NCI-H2029 (cell line): ENCODE data around the gene TNFSF15.

ENCODE experiments used
- DNase-seq: peaks from one replicate; lab custom pipeline; 2025; lab: John Stamatoyannopoulos, UW

Gene TNFSF15

DNA sequence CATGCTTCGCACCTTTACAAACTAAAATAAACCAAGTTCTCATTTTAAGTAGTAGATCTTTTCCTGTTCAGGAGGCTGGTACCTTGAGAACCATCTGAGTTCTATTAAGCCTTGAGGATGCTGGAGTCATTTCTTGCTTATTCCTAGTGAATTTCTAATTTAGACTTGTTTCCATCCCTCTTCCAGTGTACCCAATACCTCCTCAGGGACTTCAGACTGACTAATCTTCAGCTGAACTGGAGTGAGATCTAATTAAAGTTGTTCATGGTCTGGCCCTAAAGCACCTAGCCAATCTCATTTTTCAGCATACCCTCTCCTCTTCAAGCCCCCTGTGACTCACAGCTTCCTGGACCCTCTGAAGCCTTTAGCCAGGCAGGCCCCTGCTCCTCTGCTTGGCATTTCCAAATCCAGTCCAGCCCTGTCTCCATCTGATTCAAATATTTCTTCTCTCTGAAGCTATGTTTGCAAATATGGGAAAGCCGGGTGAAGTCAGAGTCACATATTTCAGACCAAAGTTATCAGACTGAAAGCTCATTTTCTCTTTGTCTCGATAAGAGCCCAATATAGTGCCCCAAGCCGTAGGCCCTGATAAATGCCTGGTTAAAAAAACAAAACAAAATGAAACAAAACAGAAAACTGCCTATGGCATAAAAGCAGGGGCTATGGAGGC, 19.4 kb upstream of the TNFSF15 start:
- no peak for DNase-seq

DNA sequence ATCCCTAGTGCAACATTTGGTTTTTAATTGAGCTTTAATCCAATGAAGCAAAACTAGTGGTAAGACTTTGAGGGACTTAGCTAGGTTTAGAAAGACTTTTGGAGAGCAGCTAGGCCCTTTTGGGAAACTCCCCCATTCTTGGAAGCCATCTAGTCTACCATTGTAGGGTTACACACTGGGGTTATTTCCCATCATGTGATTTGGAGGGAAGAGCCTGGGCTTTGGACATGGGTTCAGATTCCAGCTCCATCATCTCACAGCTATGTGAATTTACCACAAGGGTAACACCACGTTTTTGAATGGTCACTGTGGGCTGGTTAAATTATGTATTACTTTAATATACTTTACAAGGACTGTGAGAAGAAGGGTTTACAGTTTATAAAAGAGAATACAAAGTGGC, 18.3 kb upstream of the TNFSF15 start:
- no peak for DNase-seq

DNA sequence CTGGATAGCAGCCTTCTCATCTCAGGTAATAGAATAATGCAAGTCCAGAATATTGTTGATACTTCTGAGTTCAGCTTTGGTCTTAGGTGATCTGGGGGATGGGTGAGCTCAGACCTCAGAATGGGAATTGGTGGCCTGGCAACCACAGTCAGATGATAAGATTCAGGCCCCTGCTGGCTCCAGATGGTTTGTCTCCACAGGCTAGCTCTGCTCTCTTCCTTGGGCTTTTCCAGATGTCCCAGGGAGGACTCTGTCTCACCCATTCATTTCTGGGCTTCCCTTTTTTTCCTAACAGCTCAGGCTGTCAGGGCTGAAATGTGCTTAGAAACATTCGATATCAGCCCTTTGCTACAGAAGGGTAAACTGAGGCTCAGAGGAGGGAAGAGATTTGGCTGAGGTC, 17.6 kb upstream of the TNFSF15 start:
- no peak for DNase-seq

DNA sequence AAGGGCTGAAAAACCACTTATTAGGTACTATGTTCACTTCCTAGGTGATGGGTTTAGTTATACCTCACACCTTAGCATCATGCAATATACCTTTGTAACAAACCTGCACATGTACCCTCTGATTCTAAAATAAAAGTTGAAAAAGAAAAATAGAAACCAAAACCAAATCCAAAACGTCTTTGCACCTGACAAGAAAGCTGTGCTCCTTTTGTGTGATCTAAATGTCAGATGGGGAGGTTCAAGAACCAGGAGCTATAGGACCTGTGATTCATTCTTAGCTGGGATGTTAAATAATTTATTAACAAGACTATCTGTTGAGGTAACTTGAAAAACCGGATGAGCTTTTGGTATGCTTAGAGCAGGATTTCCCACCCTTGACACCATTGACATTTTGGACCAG, 16.9 kb upstream of the TNFSF15 start:
- DNase-seq: no peak

DNA sequence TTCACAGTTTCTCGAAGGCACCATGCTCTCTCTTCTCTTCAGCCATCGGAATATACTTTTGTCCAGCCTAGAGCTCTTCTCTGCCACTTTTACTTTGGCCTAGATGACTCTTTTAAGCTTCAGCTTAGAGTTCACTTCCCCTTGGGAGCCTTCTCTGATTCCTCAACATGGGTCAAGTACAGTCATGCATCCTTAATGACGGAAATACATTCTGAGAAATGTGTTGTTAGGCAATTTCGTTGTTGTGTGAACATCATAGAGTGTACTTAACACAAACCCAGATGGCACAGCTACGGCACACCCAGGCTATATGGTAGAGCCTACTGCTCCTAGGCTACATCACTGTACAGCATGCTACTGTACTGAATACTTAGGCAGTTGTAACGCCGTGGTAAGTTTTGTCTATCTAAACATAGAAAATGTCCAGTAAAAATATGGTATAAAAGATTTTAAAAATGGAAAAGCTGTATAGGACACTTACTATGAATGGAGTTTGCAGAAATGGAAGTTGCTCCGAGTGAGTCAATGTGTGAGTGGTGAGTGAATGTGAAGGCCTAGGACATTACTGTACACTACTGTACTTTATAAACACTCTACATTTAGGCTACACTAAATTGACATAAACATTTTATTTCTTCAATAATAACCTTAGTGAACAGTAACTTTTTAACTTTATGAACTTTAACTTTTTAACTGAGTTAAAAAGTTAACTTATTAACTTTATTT, 15.1 kb upstream of the TNFSF15 start:
- no peak for DNase-seq

DNA sequence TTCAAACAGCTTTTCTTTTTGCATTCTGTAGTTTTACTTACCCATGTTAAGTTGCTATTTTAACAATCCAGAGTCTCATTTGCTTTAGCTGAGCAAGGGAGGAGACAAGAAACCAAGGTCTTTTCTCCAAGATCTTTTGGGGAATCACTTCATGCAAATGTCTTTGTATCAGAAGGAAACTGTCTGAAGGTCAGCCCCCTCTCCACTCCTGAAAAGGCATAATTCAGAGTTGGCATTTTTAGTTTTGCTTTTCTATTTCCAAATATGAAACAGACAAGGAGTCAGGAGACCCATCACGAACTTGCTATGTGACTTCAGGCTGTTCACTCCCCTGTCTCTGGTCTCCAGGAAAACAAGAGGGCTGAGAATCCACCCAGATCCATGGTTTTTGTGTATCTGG, 12.3 kb upstream of the TNFSF15 start:
- DNase-seq: no peak

DNA sequence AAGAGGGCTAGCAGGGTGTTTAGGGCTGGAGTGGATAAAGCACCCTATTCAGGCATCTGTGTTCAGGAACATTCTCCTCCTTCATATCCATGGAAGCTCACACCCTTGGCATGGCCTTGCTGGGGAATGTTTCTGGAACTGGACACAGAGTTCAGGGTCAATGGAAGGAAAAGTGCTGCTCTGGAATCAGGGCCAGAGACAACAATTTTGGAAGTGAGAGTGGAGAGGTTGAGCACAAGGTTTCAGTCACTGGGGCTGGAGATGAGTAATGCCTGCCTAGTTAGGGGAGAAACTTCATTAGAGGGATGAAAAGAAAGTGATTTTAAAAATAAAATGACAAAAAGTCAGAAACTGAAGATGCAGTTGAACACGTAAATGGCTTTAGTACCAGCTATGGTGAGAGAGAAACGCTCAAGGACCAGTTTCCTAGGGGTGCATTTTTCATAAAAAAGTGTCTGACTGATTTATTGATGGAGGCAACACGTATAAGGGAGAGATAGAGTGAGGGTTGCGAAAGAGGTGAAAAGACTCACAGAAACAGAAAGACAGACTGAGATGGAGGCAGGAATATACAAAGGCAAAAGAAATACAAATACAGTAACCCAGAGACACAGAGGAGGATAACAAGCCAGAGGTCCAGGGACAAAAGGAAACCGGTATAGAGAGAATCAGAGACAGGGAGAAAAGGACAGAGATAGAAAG, 8.0 kb upstream of the TNFSF15 start:
- DNase-seq: no peak

DNA sequence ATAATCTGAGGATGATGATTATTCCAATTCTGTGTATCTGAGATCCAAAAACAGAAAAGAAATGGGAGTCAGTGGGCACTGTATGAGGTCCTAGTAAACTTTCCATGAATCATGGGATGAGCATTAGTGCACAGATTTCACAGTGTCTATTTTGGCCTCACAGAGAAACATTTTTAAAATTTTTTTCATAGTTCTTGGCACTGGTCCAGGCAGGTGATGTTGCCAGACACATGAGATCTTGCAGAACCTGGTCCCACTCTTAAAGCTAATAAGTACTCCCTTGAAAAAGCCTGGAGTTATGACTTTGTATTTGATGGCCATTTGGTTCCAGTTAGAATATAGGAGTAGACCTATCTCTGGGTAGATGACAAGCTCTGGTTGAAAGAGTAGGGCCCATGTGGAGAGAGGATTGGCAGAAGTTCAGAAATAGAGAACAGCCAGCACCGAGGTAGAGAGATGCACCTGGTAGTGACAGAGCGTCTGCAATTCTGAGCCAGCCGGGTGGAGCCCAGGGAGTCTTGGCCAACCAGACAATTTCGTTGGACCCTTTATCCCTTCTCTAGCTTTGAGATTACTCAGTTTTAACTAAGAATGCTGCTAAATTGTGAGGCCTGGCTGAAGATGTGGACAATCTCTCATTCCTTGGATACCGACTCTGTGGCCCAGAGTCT, 6.3 kb upstream of the TNFSF15 start:
- no peak for DNase-seq

DNA sequence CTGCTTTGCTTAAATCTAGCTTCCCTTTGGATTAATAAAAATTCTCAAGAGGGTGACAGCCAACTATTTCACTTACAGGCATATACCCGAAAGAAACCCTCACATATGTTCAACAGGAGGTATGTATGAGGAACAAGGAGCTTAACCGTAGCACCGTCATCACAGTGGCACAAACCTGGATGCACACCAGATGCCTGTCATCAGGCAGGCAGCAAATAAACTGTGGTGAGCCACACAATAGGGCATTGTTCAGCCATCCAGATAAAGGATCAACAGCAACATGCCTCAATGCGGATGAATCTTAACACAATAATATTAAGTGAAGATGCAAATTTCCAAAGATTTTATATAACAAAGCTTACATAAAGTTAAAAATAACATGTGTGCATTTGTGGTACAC, 5.5 kb upstream of the TNFSF15 start:
- no peak for DNase-seq

DNA sequence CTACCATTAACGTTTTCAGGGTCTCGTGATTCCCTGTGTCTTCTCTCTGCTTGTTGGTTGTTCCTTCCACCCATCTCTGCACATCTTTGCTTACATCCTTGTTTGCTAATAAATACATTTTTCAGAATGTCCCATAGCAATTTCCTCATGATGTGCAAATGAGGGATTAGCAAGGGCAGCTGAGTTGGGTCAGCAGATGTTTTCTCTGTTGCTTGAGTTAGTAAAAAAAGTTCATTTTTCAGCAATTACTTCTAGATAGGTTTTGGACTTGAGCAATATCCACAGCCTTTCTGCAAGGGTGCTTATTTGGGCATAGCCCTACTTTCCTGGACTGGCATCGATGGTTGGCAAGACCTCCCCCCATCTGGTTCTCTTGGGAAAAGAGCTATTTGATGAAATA, 4.8 kb upstream of the TNFSF15 start:
- no peak for DNase-seq

DNA sequence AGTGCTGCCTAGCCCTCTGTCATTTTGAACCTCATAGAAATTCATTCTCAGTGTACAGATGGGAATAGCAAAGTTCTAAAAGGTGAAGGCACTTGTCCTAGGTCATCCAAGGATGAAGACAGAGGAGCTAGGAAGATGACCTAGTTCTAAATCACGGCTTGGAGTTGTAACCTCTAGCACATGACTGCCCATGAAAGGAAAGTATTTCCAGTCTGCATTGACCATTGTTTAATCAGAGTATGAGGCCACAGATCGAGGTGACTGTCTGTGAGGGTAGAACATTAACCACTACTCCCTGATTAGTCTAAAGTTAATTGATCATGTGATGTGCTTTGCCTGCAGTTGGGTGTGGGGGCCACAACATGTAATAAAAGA, 674 bp upstream of the TNFSF15 start:
- no peak for DNase-seq

DNA sequence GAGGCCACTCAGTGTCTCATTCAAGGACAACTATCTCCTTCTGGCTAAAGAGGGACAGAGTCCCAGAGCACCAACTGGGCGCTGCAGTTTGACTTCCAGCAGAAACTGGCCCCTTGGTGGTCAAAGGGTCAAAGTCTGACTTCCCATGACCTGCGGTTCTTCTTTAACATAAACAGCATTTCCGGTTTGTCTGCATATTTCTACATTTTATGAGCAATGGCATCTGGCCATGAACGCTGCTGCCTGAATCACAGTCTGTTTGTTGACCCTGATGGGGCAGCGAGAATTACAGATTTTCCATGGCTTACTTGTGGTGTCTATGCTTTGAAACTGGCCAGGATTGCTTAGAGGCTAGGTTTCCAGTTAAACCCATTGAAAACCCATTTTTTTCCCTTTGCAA, 1.3 kb downstream of the TNFSF15 start:
- DNase-seq: no peak

DNA sequence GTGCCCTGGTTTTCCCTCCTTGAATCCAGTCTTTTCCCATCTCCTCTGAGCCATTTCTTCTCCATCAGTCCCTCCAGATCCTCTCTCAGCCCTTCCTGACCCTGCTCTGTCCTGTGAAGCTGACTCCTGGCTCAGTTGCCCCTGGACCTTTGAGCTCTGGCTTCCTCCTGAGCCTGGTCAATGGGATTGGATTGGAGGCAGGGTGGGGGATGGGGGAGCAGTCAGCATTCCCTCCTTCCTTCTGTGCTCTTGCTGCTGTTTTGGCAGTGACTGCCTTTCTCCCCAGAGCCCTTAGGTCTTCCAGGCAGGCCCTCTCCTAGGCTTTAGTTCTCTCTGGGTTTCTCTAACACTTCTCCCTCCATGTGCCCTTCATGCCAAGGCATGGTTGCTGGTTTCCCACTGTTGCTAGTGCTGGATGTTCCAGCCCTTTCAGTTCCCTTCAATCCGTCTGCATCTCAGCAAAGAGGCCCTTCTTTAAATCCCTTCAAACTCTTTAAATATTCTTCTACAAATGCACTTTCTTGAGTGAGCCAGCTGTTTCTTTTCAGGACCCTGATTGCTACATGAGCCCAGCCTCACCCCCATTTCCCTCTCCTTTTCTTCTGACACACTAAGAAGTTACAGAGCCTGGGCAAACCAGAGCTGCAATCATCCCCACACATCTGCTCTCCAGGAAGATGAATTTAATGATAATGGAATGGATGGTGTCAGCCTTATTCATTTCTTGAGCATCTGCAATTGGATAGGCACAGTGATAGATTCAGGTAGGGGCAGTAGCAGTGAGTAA, 2.2 kb downstream of the TNFSF15 start:
- DNase-seq: no peak

DNA sequence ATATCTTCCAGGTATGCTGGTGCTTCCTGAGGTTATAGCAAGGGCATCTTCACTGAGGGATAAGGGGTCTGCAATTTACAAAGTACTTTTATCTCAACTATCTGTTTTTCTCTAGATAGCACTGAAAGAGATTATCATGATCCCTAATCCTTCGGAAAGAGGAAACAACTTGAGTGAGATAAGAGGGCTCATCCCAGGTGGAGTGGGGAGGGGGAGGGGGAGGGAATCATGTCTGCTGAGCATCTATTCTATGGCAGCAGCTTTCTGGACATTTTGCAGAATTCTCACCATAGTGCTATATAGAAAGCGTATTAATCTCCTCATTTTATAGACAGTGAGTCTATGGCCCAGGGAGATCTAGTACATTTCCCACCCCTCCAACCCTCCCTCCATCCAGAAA, 5.9 kb downstream of the TNFSF15 start:
- DNase-seq: no peak

DNA sequence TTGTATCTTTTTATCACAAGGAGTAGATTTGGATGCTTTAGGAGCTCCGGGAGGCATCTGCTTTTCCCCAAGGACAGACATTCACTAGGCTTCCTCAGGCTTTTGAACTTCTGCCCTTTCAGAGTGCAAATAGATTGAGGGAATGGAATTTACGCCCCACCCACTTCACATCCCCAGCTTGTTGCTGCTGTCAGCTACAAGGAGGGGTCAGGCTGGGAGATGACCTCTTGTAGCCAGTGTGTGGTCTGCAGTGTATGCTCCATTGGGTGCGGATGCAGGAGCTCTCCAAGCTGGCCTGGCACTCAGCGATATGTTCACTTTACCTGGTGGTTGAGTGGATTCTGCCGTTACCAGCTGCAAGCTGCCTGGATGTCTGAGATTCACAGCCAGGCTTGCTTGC, 6.4 kb downstream of the TNFSF15 start:
- no peak for DNase-seq

DNA sequence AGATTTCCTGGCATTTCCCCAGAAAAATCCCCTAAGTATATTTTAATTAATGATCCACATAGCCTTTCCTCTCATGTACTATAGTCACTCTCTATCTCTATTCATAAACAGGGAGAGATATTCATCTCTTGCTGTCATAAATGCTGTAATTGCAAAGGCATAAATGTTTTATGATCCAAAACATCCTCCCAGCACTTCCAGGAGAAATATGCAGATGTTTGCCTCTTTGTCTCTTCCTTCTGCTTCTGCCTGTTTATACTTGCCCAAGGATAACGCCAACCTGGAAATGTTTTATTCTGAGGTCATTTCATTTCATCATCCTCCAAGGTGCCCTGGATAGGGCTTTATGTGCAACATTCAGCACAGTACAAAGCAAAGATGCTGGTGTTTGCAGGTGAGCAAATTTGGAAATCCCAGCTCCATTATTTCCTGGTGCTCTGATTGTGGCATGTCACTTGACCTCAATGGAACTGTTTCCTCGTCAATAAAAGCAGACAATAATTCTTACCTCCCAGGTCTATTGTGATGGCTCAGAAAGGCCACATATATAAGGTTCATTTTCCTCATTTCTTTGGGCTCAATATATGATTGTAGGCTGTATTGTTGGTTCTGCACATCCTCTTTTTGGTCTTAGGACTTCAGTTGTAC, 6.9 kb downstream of the TNFSF15 start:
- DNase-seq: no peak

DNA sequence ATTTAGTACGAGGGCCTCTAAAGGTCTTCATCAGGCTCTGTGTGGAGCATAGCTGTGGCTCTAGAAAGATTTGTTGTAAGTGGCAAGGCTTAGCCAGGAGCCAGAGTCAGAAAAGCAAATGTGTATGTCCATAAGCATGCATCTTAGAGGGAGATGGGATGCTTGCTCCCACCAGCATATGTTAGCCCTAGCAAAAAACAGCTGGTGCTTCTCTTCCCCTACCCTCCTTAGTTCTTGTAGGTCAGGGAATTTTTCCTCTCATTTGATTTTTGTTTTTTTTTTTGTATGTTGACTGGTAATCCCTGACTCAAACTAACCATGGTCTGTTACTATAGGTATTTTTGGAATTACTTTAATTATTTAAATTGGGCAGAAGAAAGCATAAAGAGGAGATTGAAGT, 7.7 kb downstream of the TNFSF15 start:
- no peak for DNase-seq

DNA sequence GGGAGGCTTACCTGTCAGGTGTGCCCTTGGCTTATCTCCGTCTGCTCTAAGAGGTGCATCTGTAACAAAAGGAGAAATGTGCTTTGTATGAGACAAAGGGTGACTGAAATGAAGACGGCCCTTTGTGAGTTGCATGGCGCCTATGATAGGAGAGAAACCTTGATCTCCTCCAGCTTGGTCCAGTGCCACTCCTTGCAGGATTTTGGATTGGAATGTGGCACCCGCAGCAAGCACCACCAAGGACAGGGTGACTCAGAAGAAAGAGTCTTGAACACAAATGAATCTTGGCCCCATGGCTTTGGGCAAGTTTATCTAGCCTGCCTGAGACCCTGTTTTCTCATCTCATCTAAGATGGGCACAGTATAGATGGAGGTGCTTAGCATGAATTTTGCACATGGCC, 13.4 kb downstream of the TNFSF15 start:
- no peak for DNase-seq

DNA sequence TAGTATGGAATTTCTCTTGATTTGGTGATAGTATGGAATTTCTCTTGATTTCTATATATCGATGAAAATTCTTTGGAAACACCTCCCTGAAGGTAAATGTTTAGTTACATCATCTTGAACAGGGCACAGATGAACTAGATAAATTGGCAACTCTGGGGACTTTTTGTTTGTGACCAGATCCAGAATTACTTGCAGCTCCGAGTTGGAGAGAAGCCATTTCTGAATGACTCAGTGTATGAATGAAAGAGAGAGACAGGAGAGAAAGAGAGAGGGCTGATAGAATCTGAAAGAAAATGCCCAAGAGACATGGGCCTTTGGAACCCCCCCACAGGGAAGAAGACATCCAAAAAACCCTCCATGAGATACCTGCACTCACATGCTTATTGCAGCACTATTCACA, 14.1 kb downstream of the TNFSF15 start:
- DNase-seq: no peak

DNA sequence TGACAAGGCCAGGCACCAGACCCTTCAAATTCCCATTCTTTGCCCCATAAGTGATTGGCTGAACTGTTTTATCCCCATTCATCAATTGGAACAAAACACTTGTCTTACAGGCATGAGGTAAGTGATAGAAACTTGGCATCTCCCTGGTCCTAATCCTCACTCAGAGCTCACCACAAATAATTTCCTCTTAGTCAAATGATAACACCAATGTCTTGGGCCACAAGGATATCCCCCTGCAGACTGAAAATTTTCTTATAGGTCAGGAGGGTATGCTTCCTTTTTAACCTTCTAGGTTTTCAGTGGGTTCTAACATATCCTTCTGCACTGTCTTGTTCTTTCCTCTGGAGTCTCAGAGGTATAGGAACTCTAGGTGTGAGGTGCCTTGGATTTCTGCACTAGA, 14.5 kb downstream of the TNFSF15 start:
- no peak for DNase-seq

DNA sequence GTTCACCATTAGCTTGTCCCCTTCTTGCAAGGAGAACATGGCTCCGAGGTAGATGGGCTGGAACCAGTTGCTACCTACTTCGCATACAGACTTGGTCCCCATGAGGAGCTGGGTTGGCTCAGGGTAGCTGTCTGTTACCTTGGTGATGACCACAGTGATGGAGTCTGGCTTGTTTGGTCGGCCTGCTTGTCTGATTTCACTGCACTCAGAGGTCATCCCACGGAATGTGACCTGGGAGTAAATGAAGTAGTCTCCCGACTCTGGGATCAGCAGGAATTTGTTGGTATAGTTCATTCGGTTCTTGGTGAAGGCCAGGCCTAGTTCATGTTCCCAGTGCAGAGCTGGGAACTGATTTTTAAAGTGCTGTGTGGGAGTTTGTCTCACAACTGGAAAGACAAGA, 15.3 kb downstream of the TNFSF15 start:
- no peak for DNase-seq

DNA sequence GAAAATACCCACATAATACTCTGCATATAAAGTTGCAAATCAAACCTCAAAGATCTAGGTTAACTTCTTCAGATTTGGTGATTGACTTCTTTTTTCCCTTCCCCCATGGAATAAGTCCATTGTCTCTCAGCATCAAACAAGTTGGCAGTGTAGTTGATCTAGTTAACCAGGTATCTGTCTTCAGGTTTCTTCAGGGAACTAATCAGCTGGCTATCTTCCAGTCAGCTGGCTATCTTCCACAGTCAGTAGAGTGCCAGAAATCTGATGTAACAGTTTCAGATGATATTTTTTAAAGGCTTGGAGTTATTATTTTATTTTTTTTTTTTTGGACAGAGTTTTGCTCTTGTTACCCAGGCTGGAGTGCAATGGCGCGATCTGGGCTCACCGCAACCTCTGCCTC, 16.8 kb downstream of the TNFSF15 start:
- no peak for DNase-seq
